GM12878 (cell line): ENCODE data around the gene SKAP1. TPM values are rescaled to one million over a fixed set of nuclear protein-coding genes. Genes with fewer than 3 reads are reported as not detected.

Source experiments
- ATAC-seq: fragments of 200-7000 bp; cut with Tn5 transposase; 3 replicates; pipeline ENCODE4 v1.9.1; 2020; ENCODE audit warnings: mild to moderate bottlenecking, moderate library complexity
- BruUV-seq: library from RNA; stranded (reverse); fragments of 400-500 nt; replicated peaks from 2 replicates; lab custom pipeline; 2021; lab: Mats Ljungman, UMichigan
- CTCF ChIA-PET: fragments of 300-600 bp; sonication (Branson Sonifier 250); formaldehyde crosslinking; extraction: SDS; loops from one replicate; lab custom pipeline; 2021; ENCODE audit warnings: inconsistent platforms; lab: Yijun Ruan, JAX
- POLR2A ChIA-PET: fragments of 350-600 bp; formaldehyde crosslinking; extraction: SDS; loops from one replicate; lab custom pipeline; 2021; ENCODE audit warnings: inconsistent platforms; lab: Charles Lee
- RAD21 ChIA-PET: fragments of 300-600 bp; sonication (Branson Sonifier 250); formaldehyde crosslinking; loops from one replicate; lab custom pipeline; 2023; ENCODE audit warnings: antibody characterized with exemption; ENCODE audit not compliant: unreplicated experiment; lab: Charles Lee
- SMC1A ChIA-PET: fragments of 300-600 bp; sonication (Branson Sonifier 250); formaldehyde crosslinking; loops from one replicate; lab custom pipeline; 2023; ENCODE audit not compliant: unreplicated experiment, uncharacterized antibody; lab: Charles Lee
- DNase-seq: peaks from one replicate; pipeline ENCODE4 v3.0.0-alpha.2; 2011; ENCODE audit warnings: low read depth, low spot score
- FAIRE-seq: peaks from 3 replicates; lab custom pipeline; 2011; peaks lifted over from hg19 to GRCh38; lab: Jason Lieb, UNC
- H2AFZ ChIP-seq: 2 replicates; pipeline ENCODE4 v1.6.0; 2011; ENCODE audit warnings: low read depth, low read length, control low read depth; ENCODE audit not compliant: control insufficient read depth
- H3K27ac ChIP-seq: 2 replicates; pipeline ENCODE4 v1.5.1; 2011; ENCODE audit warnings: control low read depth; ENCODE audit not compliant: control insufficient read depth, insufficient read depth
- H3K27me3 ChIP-seq, 2 experiments: replicated peaks in 1 of 2; 2 replicates each; pipeline versions ENCODE4 v1.6.0 to v1.6.1; 2011; ENCODE audit warnings: low read length in 1 of 2; ENCODE audit not compliant: control insufficient read depth in 2 of 2, insufficient read depth in 2 of 2
- H3K36me3 ChIP-seq, 2 experiments: 2 replicates each; pipeline ENCODE4 v1.5.1; 2011; ENCODE audit warnings: low read length in 1 of 2; ENCODE audit not compliant: control insufficient read depth in 2 of 2, insufficient read depth in 2 of 2
- H3K4me1 ChIP-seq: 2 replicates; pipeline ENCODE4 v1.6.1; 2011; ENCODE audit warnings: mild to moderate bottlenecking, low read length, moderate library complexity, mixed read lengths; ENCODE audit not compliant: control insufficient read depth, insufficient read depth
- H3K4me2 ChIP-seq: 2 replicates; pipeline ENCODE4 v1.6.0; 2011; ENCODE audit warnings: control low read depth; ENCODE audit not compliant: control insufficient read depth, insufficient read depth
- H3K4me3 ChIP-seq: fragments of 200-600 bp; sonication (generic); 2 replicates; pipeline ENCODE4 v1.5.1; 2016
- H3K79me2 ChIP-seq: 2 replicates; pipeline ENCODE4 v1.6.0; 2011; ENCODE audit warnings: low read length; ENCODE audit not compliant: control insufficient read depth, insufficient read depth
- H3K9ac ChIP-seq: 2 replicates; pipeline ENCODE4 v1.8.0; 2011; ENCODE audit warnings: low read length, control low read depth, mixed read lengths; ENCODE audit not compliant: control insufficient read depth, insufficient read depth
- H3K9me3 ChIP-seq: replicated peaks from 3 replicates; pipeline ENCODE4 v1.5.1; 2011; ENCODE audit warnings: mild to moderate bottlenecking, low read length; ENCODE audit not compliant: control insufficient read depth, insufficient read depth
- H4K20me1 ChIP-seq: 2 replicates; pipeline ENCODE4 v1.6.0; 2011; ENCODE audit not compliant: control insufficient read depth, insufficient read depth
- CHD4 ChIP-seq: fragments of 200-600 bp; sonication (generic); IDR thresholded peaks from 2 replicates; pipeline ENCODE4 v1.6.1; 2016; ENCODE audit warnings: mild to moderate bottlenecking
- DPF2 ChIP-seq: fragments of 450-650 bp; IDR thresholded peaks from 2 replicates; pipeline ENCODE4 v1.6.1; 2017; ENCODE audit warnings: mild to moderate bottlenecking
- GATAD2B ChIP-seq: fragments of 450-650 bp; conservative IDR thresholded peaks from 2 replicates; pipeline ENCODE4 v1.6.1; 2017; ENCODE audit warnings: low read depth, mild to moderate bottlenecking, moderate library complexity
- JUNB ChIP-seq: IDR thresholded peaks from 2 replicates; pipeline ENCODE4 v1.6.1; 2016; ENCODE audit warnings: antibody characterized with exemption, mild to moderate bottlenecking
- ZBTB11 ChIP-seq: fragments of 450-650 bp; formaldehyde crosslinking; IDR thresholded peaks from 2 replicates; pipeline ENCODE4 v1.5.0; 2022; ENCODE audit warnings: mild to moderate bottlenecking, missing genetic modification characterization
- ZNF592 ChIP-seq: fragments of 450-650 bp; IDR thresholded peaks from 2 replicates; pipeline ENCODE4 v1.6.1; 2017; ENCODE audit warnings: mild to moderate bottlenecking, moderate library complexity
- WGBS: methylation state at CpG from one replicate; pipeline ENCODE4 v1.1.6; 2016; ENCODE audit warnings: low lambda C conversion rate; ENCODE audit not compliant: insufficient replicate concordance, insufficient coverage; ENCODE audit errors: missing lambda C conversion rate; 5-methylcytosine and 5-hydroxymethylcytosine counted together
- in situ Hi-C: fragments of 300-500 bp; cut with MboI; formaldehyde crosslinking; loops from 9 replicates; pipeline ENCODE4 v1.14.3; 2018; ENCODE audit warnings: mixed read lengths
- intact Hi-C: fragments of 100-400 bp; cut with micrococcal nuclease; formaldehyde crosslinking; loops from one replicate; pipeline ENCODE4 v1.14.2; 2022; ENCODE audit not compliant: unreplicated experiment
- polyA plus RNA-seq, 11 experiments: library from polyadenylated mRNA; depleted of rRNA in 4 of 11; unstranded in 6 of 11; stranded (reverse) in 5 of 11; fragments of >200 nt; fragmentation: Nextera tagmentation in 4 of 11; fragmentation: Illumina TruSeq in 1 of 11; extraction: Ambion mirVana in 4 of 11; extraction: Trizol in 1 of 11; gene quantifications; 1 replicate in 1 of 11; 2 replicates in 10 of 11; pipeline versions ENCODE4 v1.2.1 to v1.2.3, GENCODE V29; 2011 to 2016; ENCODE audit warnings: inconsistent platforms in 2 of 11, missing spikeins in 2 of 11, low read depth in 1 of 11
- total RNA-seq, 4 experiments: library from RNA; depleted of rRNA in 3 of 4; stranded (reverse); fragments of >200 nt in 3 of 4; fragmentation: Illumina TruSeq in 1 of 4; extraction: Trizol in 1 of 4; gene quantifications; 2 replicates each; pipeline versions ENCODE4 v1.2.1 to v1.2.3, GENCODE V29; 2013 to 2021

Gene SKAP1
- total and polyA plus RNA-seq, 10 of the 15 experiments (the other 5 are each of a cell fraction or from before 2014, with no cell fraction given) = 17.1 to 97.6 (median 35.9) TPM

GRCh38 chr17:48241131-48241591 is 188.9 kb downstream of the SKAP1 start (continued):
- TF ChIP-seq ZNF592 = no peak

GRCh38 chr17:48240562-48241130 is 189.4 kb downstream of the SKAP1 start:
- no peak for TF ChIP-seq CHD4
- no peak for TF ChIP-seq DPF2
- TF ChIP-seq ZBTB11 (CRISPR knock-in tag) = no peak
- TF ChIP-seq JUNB = peak; percentile 48
- TF ChIP-seq GATAD2B = no peak
- TF ChIP-seq, all 136 proteins: peak for 1
- Histone ChIP-seq H3K4me2 (peak overlapping the region; percentile 71), H3K36me3 (no peaks in the 10 kb centered on the region), H3K27ac (peak overlapping the region; percentile 74), H3K27me3 (no peaks in the 10 kb centered on the region), H2AFZ (no peak overlapping the region; the same call in 1 of the 2 replicates), H3K4me3 (no peak overlapping the region), H3K79me2 (no peaks in the 10 kb centered on the region), H3K9me3 (no peaks in the 10 kb centered on the region), H3K9ac (no peak overlapping the region), H3K4me1 (peaks cover 46% of the 10 kb centered on the region), H4K20me1 (no peaks in the 10 kb centered on the region)
- in situ Hi-C loops = no loop called here
- intact Hi-C loops = no loop called here
- ATAC-seq (peak; percentile 13; the same call in 2 of the 3 replicates), DNase-seq (no peak), FAIRE-seq (no peak)
- CTCF ChIA-PET = interaction anchor here (0.7 to 20.3 kb wide), 8 partner anchors 9 to 438 kb away, joined by 3 to 220 read pairs (median 4); no protein-coding TSS in a partner anchor
- RAD21 ChIA-PET = interaction anchor here (0.6 to 2.9 kb wide), 3 partner anchors 13 to 143 kb away, joined by 3 to 12 read pairs (median 3); no protein-coding TSS in a partner anchor
- POLR2A ChIA-PET = interaction anchor here (0.6 to 1.2 kb wide), 3 partner anchors 14 to 291 kb away, joined by 3 to 5 read pairs (median 3); no protein-coding TSS in a partner anchor
- SMC1A ChIA-PET = interaction anchor here (0.6 to 2.9 kb wide), 12 partner anchors 9 to 161 kb away, joined by 3 to 15 read pairs (median 4); no protein-coding TSS in a partner anchor
- no TSS peak for BruUV-seq
- WGBS = 48% methylated on average over 2 of the region's 2 CpGs
